ENCODE data around the gene FAM47E.

DNA sequence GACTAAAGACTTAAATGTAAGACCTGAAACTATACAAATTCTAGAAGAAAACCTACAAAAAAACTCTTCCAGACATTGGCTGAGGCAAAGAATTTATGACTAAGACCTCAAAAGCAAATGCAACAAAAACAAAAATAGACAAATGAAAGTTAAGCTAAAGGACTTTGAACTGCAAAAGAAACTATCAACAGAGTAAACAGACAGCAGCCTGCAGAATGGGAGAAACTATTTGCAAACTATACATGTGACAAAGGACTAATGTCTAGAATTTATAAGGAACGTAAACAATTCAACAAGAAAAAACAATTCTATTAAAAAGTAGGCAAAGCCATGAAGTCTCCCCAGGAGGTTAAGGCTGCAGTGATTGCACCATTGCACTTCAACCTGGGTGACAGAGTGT lies 9.1 kb downstream of the FAM47E start:
- TF ChIP-seq, protein P1, sequence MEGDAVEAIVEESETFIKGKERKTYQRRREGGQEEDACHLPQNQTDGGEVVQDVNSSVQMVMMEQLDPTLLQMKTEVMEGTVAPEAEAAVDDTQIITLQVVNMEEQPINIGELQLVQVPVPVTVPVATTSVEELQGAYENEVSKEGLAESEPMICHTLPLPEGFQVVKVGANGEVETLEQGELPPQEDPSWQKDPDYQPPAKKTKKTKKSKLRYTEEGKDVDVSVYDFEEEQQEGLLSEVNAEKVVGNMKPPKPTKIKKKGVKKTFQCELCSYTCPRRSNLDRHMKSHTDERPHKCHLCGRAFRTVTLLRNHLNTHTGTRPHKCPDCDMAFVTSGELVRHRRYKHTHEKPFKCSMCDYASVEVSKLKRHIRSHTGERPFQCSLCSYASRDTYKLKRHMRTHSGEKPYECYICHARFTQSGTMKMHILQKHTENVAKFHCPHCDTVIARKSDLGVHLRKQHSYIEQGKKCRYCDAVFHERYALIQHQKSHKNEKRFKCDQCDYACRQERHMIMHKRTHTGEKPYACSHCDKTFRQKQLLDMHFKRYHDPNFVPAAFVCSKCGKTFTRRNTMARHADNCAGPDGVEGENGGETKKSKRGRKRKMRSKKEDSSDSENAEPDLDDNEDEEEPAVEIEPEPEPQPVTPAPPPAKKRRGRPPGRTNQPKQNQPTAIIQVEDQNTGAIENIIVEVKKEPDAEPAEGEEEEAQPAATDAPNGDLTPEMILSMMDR (IDR thresholded peaks at IDR 0.05), result no peak
- no peak for TF ChIP-seq POLR2A (IDR thresholded peaks at IDR 0.05)

All from heart left ventricle (tissue), 13 donors.